Measurements from ENCODE around the gene HCN3. TPM values are rescaled to one million over a fixed set of nuclear protein-coding genes. Genes with fewer than 3 reads are reported as not detected.

HCN3 gene
- total and polyA plus RNA-seq, 2 of the 13 experiments (the other 11 are each of a cell fraction or from before 2014, with no cell fraction given): 2.4 to 10.2 TPM

- no peak; the same call in 1 of the 2 replicates for TF ChIP-seq MYC (CRISPR knock-in tag; IDR thresholded peaks at IDR 0.05; ENCODE audit: borderline replicate concordance)
- TF ChIP-seq, protein P1, sequence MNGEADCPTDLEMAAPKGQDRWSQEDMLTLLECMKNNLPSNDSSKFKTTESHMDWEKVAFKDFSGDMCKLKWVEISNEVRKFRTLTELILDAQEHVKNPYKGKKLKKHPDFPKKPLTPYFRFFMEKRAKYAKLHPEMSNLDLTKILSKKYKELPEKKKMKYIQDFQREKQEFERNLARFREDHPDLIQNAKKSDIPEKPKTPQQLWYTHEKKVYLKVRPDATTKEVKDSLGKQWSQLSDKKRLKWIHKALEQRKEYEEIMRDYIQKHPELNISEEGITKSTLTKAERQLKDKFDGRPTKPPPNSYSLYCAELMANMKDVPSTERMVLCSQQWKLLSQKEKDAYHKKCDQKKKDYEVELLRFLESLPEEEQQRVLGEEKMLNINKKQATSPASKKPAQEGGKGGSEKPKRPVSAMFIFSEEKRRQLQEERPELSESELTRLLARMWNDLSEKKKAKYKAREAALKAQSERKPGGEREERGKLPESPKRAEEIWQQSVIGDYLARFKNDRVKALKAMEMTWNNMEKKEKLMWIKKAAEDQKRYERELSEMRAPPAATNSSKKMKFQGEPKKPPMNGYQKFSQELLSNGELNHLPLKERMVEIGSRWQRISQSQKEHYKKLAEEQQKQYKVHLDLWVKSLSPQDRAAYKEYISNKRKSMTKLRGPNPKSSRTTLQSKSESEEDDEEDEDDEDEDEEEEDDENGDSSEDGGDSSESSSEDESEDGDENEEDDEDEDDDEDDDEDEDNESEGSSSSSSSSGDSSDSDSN (CRISPR knock-in tag; IDR thresholded peaks at IDR 0.05): peak; percentile 15; the same call in 1 of the 2 replicates
- no peak for TF ChIP-seq NPAS2 (CRISPR knock-in tag; IDR thresholded peaks at IDR 0.05; ENCODE audit: borderline replicate concordance)
- TF ChIP-seq TEAD3 (CRISPR knock-in tag; optimal IDR thresholded peaks at IDR 0.05; ENCODE audit: borderline replicate concordance): no peak
- TF ChIP-seq BATF2 (CRISPR knock-in tag; IDR thresholded peaks at IDR 0.05): 0 out of 2 replicates have a peak, but pooled peaks have one; percentile 56
- TF ChIP-seq EEA1 (CRISPR knock-in tag; IDR thresholded peaks at IDR 0.05; ENCODE audit: borderline replicate concordance): no peak
- no peak for TF ChIP-seq DNMT1 (CRISPR knock-in tag; IDR thresholded peaks at IDR 0.05)
- no peak for TF ChIP-seq ZNF790 (CRISPR knock-in tag; IDR thresholded peaks at IDR 0.05; ENCODE audit: borderline replicate concordance)
- TF ChIP-seq ZNF75D (CRISPR knock-in tag; IDR thresholded peaks at IDR 0.05; ENCODE audit: borderline replicate concordance): no peak
- no peak for TF ChIP-seq CC2D1A (CRISPR knock-in tag; IDR thresholded peaks at IDR 0.05)
- TF ChIP-seq, protein P2, sequence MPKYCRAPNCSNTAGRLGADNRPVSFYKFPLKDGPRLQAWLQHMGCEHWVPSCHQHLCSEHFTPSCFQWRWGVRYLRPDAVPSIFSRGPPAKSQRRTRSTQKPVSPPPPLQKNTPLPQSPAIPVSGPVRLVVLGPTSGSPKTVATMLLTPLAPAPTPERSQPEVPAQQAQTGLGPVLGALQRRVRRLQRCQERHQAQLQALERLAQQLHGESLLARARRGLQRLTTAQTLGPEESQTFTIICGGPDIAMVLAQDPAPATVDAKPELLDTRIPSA (CRISPR knock-in tag; IDR thresholded peaks at IDR 0.05; ENCODE audit: borderline replicate concordance): 0 out of 2 replicates have a peak, but pooled peaks have one; percentile 35
- no peak for TF ChIP-seq ZBED4 (CRISPR knock-in tag; IDR thresholded peaks at IDR 0.05; ENCODE audit: borderline replicate concordance)
- TF ChIP-seq FOSL1 (CRISPR knock-in tag; IDR thresholded peaks at IDR 0.05; ENCODE audit: borderline replicate concordance): no peak
- no peak for TF ChIP-seq ZKSCAN8 (CRISPR knock-in tag; IDR thresholded peaks at IDR 0.05; ENCODE audit: borderline replicate concordance)
- no peak for TF ChIP-seq HOXA3 (CRISPR knock-in tag; IDR thresholded peaks at IDR 0.05)
- TF ChIP-seq EZH2 (conservative IDR thresholded peaks at IDR 0.05; ENCODE audit: low read depth, low read length): no peak
- TF ChIP-seq ZNF160 (CRISPR knock-in tag; IDR thresholded peaks at IDR 0.05): 0 out of 2 replicates have a peak, but pooled peaks have one; percentile 35
- no peak for TF ChIP-seq ATM (IDR thresholded peaks at IDR 0.05; ENCODE audit: borderline replicate concordance)
- TF ChIP-seq GZF1 (CRISPR knock-in tag; IDR thresholded peaks at IDR 0.05): no peak
- no peak for TF ChIP-seq ZNF547 (CRISPR knock-in tag; IDR thresholded peaks at IDR 0.05)
These were observed 47.7 kb downstream of the HCN3 start (continued) for GRCh38 chr1:155324717-155325602.
